GM12874 (cell line): ENCODE measurements around the gene FAM117B.

ENCODE experiments used
- CTCF ChIP-seq: IDR thresholded peaks from 2 replicates; pipeline ENCODE4 v1.5.1; 2011; ENCODE audit warnings: low read depth, mild to moderate bottlenecking, control low read depth, low read length, moderate library complexity; ENCODE audit not compliant: insufficient read depth

The FAM117B gene

GRCh38 chr2:202634556-202635427 is at the start of gene FAM117B:
Gene FAM117B, plus strand, starts transcription at chr2:202634969. Its CDS starts 219 bp downstream, at chr2:202635188.
- TF ChIP-seq CTCF: no peak

- TF ChIP-seq CTCF: peak; percentile 92
Measured at GRCh38 chr2:202588647-202589581, 45.9 kb upstream of the FAM117B start.

GRCh38 chr2:202589582-202589949 is 45.2 kb upstream of the FAM117B start:
- no peak for TF ChIP-seq CTCF

GRCh38 chr2:202592566-202592965 is 42.2 kb upstream of the FAM117B start:
- TF ChIP-seq CTCF: no peak

GRCh38 chr2:202599105-202599504 is 35.7 kb upstream of the FAM117B start:
- TF ChIP-seq CTCF: no peak

- no peak for TF ChIP-seq CTCF
Measured at GRCh38 chr2:202599911-202600310, 34.9 kb upstream of the FAM117B start.

GRCh38 chr2:202604699-202605098 is 30.1 kb upstream of the FAM117B start:
- TF ChIP-seq CTCF: no peak
